ENCODE results near the gene VPS37C.
"Not testable (repeated sequence)": the region's sequence is repeated elsewhere in the genome, so short reads cannot be mapped to it uniquely, and the experiment has no call there.

Gene VPS37C

DNA sequence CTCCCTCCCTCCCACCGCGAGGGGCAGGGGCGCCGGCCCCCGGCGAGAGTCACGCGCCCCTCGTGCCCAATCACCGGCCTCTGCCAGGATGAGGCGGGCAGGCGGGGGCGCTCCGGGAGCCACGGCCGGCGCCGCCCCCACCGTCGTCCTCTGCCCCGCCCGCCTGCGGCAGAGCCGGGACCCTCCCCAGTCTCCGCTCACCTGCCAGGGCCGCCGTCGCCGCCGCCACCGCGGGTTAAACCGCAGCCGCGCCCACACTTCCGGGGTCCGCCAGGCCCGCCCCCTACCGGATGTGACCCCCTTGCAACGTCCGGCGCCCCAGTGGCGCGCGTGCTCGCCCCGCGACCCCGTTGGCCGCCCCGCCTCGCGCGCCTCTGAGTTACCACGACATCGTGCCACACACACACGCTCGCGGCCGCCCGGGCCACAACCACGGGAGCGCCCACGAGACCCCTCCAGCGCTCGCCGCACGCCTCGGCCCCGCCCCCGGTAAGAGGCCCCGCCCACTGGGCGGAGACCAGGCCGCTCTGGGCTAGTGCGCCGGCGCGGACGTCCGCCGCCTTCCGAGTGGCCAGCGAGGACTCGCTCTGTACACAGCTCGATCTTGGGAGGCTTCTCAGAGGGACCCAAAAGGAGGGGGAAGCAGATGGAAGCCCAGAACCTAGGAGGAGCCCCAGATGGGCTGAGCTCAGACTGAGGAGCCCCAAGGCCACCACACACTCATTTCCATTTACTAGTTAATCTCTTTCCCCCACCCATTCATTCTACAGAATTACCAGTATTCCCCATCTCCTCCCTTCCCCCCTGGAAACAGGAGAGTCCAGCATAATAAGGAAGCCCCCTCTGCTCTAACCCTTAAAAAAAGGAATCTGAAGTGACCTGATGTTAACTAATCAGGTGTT, at the start of gene VPS37C:
TSS of gene VPS37C (minus strand) at position 237 of the 902 bp plus-strand sequence. CDS start 22,597 bp downstream, outside the sequence.
- DNase-seq (ENCODE audit: low read depth), result peak; percentile 68

DNA sequence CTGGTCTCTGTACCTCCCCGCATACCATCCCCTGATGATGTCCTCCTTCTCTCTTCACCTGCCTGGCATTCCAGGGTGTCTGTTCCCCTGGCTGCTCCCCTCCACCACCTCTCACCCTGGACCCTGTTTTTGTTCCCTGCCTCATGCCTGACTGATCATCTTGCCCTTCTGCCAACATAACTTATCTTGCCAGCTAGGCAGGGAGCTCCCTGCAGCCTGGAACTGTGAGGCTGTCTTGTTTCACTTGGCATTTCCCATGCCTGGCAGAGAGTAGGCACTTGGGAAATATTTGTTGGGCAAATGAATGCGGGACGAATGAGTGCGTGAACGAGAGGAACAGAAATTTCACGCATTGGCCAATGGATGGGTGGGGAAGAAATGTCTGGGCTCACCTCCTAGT, 49.4 kb upstream of the VPS37C start:
- DNase-seq (ENCODE audit: low read depth), result not testable (repeated sequence)

DNA sequence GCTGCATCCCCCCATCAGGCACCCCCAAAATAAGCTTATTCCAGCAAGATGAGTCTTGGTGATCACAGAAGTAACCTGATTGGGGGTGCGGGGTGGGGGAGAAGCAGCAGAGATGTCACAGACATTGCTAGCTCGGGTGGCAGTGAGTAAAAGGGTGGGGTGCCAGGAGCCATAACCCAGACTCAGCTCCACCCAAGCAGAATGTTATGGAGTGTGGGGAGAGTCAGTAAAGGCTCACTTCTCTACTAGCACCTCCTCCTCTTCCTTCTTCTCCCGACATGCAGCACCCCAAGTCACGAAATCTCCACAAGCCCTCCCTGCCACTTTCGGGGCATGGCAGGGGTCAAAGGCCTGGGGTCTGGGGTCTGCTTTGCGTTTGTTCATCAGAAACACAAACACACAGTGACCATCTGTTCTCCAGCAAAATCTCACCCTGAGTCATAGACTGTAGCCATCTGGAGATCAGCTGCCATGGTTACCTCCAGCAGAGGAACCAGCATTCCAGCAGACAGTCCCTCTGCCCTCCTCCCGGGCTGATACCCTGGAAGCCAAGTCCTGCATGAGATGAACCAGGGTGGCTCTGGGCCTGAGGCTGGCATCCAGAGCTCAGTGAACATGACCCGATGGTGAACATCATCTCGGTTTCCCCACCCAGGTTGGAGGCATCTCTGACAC, 46.5 kb upstream of the VPS37C start:
- DNase-seq (ENCODE audit: low read depth), result not testable (repeated sequence)

DNA sequence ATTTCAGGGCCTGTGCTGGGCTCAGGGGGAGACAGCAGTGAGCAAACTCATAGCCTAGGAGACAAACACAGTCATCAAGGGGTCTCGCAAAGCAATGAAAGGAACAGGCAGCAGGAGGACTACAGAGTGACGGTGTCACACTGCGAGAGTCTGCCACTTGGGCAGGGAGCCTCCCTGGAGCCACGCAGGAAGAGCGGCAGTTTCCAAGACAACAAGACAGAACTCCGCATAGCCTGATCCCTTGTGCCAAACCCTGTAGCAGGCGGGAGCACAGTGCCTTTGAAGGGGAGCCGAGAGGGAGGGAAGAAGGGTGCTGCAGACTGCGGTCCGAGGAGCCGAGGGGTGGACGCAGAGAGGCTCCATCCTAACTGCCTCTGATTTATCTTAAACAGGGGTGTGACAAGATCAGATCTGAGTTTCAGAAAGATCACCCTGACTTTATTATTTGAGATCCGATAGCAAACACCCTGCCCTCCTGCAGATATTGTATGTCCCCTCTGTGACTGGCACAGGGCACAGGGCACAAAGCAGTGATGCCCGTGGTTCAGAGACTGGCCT, 43.4 kb upstream of the VPS37C start:
- not testable (repeated sequence) for DNase-seq (ENCODE audit: low read depth)

DNA sequence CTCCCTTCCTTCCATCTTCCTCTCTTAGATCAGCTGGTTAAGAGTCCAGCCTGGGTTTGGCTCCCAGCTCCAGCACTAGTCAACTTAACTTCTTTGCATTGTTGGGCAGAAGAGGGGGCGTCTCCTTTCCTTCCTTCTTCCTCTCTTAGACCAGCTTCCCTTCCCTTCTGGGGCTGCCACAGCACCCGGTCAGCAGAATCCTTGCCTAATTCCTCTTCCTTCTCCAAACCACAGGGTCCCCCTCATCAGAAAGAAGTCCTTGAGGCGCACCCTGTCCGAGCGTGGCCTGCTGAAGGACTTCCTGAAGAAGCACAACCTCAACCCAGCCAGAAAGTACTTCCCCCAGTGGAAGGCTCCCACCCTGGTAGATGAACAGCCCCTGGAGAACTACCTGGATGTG, 42.6 kb upstream of the VPS37C start:
- DNase-seq (ENCODE audit: low read depth), result not testable (repeated sequence)

DNA sequence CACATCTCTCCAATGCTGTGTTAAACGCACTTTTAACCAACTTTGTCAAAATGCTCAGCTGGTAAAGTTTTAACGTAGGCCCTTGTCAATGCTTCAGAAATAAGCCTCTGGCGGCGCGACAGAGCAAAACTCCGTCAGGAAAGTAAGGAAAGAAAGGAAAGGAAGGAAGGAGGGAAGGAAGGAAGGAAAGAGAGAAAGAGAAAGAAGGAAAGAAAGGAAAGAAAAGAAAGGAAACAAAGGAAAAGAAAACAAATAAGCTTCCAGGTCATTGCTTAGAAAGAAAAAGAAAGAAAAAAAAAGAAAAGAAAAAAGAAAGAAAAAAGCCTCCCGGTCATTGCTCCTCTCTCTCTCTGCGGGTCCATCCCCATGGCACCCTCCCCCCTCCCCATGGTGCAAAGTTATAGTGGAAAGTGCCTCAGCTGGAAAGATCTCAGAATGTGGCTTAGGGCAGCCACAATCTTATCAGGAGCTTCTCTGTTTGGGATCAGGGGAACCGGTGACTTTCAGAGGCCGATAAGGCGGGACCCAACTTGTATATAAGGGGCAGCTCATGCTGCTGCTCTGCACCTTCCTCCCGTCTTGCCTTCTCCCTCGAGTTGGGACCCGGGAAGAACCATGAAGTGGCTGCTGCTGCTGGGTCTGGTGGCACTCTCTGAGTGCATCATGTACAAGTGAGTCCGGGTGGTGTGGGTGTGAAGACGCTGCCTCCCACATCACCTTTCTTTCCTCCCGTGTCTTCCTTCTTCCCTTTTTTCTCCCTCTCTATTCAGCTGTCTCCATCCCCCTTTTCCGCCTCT, 41.9 kb upstream of the VPS37C start, which contains the start of gene PGA3:
TSS of gene PGA3 (plus strand) at position 566 of the 797 bp plus-strand sequence. CDS start at position 616, 50 bp downstream.
- DNase-seq (ENCODE audit: low read depth), result not testable (repeated sequence)

DNA sequence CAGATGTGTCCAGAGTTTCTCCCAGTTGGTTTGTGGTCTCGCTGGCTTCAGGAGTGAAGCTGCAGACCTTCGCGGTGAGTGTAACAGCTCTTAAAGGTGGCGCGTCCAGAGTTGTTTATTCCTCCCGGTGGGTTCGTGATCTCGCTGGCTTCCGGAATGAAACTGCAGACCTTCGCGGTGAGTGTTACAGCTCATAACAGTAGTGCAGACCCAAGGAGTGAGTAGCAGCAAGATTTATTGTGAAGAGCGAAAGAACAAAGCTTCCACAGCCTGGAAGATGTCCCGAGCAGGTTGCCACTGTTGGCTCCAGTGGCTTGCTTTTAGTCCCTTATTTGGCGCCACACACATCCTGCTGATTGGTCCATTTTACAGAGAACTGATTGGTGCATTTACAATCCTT, 40.2 kb upstream of the VPS37C start:
- DNase-seq (ENCODE audit: low read depth), result no peak

DNA sequence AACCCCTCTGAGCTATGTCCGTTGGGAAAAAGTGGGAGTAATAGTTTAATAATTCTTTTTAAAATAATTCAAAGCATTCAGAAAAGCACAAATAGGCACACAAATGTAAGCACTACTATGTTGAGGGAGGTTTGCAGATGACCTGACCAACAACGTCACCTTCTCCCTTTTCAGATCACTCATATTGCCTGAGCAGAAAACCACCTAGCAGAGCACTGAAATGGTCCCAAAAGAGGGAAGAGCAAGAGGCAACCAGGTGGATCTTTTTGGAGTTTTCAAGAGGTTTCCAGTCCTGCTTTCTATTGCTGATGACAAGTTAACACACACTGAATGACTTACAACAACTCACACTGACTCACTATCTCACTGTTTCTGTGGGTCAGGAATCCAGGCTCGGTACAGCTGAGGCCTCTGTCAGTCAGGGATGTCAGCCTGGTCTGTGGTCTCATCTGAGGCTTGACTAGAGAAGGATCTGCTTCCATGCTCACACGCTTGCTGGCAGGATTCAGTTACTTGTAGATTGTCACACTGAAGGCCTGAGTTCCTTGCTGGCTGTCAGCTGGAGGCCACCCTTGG, 37.8 kb upstream of the VPS37C start:
- DNase-seq (ENCODE audit: low read depth), result no peak

DNA sequence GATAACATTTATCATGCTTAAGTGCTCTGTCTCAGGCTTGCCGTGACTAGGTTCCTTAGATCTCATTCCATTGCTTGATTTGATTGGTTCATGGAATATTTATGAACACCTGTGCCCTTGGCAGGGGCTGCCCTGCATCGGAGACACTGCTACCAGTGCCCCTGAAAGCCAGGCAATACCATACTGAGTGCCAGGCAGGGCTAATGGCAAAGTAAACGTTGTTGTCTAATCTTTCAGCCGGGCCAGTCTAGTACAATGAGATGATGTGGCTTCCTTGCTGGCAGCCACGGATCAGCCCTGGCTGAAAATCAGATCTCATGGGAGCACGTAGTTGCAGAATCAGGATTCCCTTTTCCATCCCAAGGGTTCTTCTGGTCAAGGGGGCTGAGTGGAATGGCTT, 37.1 kb upstream of the VPS37C start:
- DNase-seq (ENCODE audit: low read depth), result no peak

DNA sequence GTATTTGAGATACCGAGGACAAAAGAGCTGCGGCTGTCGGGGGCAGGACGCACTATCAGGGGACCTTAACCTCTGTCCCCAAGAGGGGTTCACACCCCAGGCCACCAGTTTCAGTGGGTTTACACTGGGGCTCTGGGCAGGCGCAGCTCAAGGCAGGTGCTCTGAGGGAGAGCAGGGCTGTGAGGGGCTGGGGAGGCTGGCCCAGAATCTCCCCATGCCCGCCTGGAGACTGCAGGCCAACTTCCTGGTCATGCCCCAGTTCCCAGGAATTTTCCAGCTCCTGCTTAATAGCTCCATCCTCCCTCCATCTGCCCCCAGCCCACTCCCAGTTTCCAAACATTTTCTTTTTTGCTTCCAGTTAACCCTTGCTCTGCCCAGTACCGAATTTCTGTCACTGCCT, 34.5 kb upstream of the VPS37C start:
- DNase-seq (ENCODE audit: low read depth), result no peak

DNA sequence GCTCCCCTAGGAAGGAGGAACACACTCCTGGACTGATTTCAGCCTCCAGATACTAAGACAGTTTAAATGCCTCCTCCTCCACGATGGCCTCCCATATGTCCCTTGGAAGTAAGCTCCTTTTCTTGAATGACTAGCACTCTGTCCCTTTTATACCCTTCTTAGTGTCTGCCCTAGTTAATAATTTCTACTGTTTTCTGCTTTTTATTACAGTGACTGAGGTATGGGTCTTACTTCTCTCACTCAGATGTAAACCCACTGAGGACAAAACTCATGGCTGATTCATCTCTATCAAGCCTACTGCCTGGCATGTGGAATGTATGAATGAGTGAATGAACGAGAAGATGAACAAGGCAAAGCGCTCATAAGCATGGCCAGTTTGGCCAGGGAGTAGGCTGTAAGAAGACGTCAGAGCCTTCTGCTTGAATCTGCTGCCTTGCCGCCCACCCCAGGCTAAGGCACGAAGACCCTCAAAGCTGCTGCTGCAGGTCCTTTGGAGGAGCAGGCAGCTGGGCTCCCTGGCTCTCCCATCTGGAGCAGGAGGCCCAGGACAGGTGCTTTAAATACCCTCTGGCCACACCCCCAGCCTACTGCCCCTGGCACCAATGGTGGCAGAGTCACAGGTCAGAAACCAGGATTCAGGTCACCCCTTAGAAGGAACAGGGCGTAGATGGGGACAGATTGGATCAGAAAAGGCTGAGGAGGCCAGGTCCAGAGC, 33.9 kb upstream of the VPS37C start:
- no peak for DNase-seq (ENCODE audit: low read depth)

DNA sequence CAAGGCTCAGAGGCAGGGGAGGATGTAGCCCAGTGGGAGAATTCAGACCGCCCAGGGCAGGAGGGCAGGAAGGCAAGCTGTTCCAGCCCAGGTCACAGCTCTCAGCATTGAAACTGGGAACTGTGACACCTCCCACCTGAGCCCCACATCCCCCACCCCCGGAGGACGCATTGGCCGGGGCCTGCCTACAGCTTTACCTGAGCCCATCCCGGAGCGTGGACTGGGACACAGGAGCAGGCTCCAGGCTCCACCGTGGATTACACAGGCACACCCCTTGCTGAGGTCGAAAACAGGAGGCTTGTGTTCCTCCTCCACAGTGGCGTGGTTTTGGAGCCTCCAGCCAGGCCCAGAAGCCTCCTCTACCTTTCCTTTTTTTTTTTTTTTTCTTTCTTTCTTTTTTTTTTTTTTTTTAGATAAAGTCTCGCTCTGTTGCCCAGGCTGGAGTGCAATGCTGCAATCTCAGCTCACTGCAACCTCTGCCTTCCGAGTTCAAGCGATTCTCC, 33.0 kb upstream of the VPS37C start:
- no peak for DNase-seq (ENCODE audit: low read depth)

DNA sequence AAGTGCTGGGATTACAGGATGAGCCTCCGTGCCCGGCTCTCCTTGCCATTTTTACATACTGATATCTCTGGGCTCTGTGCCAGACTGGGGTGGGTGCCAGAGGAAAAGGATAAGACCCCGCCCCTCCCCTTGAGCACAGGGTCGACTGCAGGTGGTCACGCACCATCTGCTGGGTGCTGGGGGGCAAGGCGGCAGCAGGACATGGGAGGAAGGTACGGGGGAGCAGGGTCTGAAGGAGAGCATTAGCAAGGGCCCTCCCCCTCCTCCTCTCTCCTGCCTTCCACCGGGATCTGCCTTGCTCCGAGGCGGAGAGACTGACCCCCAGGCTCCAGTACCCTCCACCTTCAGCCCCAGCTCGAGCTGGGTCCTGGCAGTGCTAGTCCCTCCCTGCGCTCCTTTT, 32.4 kb upstream of the VPS37C start:
- no peak for DNase-seq (ENCODE audit: low read depth)

DNA sequence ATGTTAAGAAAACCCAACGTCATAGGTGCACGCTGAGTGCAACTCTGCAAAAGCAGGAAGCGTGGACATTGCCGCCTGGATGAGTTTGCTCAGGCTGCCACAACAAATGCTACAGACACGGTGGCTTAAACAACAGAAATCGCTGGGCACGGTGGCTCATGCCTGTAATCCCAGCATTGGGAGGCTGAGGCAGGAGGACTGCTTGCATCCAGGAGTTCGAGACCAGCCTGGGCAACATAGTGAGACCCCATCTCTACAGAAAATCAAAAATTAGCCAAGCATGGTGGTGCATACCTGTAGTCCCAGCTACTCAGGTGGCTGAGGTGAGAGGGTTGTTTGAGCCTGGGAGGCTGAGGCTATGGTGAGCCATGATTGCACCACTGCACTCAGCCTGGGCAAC, 28.7 kb upstream of the VPS37C start:
- DNase-seq (ENCODE audit: low read depth), result no peak

DNA sequence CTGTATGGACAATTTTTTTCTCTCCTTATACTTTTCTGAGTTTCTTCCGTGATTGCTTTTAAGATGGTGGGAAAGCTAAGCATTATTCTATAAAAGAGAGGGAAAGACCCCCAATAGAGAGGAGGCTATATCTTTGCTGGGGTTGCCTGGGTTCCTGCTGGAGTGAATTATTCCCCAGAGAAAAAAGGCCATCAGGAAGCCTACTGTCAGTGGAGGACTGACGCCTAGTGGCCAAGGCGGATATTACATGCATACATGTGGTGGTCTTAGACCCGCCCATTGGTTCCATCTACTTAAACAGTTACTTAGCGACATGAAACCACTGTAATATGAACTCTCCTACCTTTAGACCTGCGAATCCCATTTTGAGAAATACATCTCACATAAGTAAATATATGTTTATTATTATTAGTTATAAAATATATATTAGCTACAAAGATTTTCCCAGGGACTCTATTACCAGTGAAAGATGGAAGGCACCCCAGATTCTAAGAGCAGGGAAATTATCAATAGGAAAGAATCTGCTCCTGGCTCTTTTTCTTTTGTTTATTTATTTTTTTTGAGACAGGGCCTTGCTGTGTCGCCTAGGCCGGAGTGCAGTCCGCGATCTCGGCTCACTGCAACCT, 26.4 kb upstream of the VPS37C start:
- DNase-seq (ENCODE audit: low read depth), result peak; percentile 68

DNA sequence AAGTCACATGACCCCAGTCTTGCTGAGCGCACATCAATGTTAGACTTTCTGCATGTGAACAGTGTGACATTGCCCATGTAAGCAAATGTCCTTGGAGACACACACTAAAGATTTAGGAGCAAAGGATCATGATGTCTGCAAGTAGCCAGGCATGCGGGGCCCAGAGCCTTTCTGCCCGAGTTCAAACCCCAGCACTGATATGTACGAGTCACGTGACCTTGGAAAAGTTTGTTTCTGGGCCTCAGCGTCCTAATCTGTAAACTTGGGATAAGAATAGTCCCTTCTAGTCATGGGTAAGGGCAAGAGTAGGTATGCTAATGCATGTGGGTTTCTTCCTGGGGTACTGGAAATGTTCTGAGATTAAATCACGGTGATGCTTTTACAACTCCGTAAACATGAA, 25.3 kb upstream of the VPS37C start:
- DNase-seq (ENCODE audit: low read depth), result no peak

DNA sequence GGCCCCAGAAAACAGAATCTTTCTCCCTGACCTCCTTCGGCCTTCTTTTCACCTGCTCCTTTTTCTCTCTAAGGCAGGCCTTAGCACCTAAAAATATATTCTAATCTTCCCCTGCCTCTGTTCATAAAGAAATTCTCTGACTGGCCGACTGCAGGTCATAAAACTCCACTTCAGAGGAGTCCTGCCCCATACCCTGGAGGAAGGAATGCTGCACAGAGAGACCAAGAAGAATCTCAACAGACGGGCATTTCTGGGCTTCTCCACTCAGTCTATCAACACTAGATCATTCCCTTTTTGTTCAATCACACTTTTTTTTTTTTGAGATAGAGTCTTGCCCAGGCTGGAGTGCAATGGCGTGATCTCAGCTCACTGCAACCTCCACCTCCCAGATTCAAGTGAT, 22.4 kb upstream of the VPS37C start:
- DNase-seq (ENCODE audit: low read depth), result no peak

DNA sequence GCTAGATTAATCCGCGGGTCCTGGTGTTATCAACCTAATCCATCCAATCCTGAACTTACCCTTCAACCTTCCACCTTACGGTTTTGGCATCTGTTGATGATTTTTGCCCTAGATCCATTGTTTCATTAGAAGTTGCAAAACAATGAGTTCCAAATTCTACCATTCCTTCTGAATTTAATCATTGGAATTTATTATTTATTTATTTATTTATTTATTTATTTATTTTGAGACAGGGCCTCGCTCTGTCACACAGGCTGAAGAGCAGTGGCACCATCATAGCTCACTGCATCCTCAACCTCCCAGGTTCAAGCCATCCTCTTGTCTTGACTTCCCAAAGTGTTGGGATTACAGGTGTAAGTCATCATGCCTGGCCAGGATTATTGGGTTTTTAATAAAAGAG, 20.3 kb upstream of the VPS37C start:
- no peak for DNase-seq (ENCODE audit: low read depth)

DNA sequence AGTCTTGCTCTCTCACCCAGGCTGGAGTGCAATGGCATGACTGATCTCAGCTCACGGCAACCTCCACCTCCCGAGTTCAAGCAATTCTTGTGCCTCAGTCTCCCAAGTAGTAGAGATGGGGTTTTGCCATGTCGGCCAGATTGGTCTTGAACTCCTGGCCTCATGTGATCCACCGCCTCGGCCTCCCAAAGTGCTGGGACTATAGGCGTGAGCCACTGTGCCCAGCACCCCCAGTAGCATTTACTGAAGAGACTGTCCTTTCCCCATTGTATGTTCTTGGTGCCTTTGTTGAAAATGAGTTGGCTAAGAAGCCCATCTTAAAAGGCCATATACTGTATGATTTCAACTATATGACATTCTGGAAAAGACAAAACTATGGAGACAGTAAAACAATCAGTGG, 19.0 kb upstream of the VPS37C start:
- not testable (repeated sequence) for DNase-seq (ENCODE audit: low read depth)

DNA sequence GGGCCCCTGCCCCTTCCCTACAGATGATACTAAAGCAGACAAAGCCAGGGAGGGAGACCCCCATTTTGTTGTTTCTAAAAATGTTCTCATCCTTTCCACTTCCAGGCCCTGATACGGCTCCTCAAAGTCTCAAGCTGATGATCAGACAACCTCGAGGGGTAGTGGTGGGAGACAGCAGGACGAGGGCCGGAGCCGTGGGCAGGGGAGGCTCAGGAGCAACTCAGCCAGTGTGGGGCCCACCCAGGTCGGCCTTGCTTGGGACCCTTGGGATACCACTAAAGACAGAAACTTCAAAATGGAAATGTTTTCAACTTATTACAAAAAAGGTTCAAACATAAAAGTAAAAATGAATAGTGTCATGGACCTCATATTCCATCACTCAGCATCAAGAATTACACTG, 15.2 kb upstream of the VPS37C start:
- DNase-seq (ENCODE audit: low read depth), result no peak

Data from fibroblast of the conjunctiva (primary cell).